AG09319 (cell line): Measurements from ENCODE around the gene MIGA2.
A peak's percentile ranks its signal among the peaks of the same experiment; 100 is the strongest.

Experiments
- DNase-seq: peaks from one replicate; pipeline ENCODE4 v3.0.0-alpha.2; 2010; ENCODE audit warnings: low read depth; ENCODE audit errors: extremely low read depth
- CTCF ChIP-seq: IDR thresholded peaks from 2 replicates; pipeline ENCODE4 v1.5.1; 2011; ENCODE audit warnings: low read depth, mild to moderate bottlenecking, inconsistent platforms, low read length, moderate library complexity

The MIGA2 gene

DNA sequence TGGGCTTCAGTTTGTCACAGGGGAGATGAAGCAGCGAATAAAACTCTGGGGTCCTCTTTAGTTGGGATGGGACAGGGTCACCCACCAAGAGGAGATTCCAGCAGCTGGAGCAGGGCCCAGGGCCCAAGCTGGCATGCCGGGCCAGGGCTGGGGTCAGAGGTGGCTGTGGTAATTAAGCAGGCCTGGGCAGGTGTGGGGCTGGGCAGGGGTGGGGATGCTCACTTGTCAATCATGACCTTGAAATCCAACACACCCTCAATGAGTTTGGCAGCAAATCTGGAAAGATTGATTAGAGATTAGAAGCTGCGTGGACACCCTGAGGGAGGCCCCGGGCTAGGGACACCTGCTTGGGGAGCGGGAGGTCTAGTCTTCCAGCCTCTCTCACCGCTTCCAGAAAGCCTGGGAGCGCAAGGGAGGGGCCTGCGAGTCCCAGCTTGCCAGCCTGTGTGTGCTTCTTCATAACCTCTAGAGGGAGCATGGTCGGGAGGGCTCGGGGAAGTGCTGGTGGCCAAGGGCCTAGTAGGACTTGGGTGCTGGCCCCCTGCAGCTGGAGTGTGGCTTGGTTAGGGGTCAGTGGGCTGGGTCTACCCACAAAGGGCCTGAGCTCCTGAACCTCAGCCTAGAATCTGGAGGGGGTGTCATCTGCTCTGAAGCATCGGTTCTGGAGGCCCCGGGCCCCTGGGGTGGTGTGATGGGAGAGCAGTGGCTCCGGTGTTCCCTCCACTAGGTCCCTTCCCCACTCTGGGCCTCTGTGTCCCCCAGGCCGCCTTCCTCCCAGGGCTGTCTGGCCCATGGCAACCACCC lies 66.6 kb downstream of the MIGA2 start:
- peak; percentile 46 for TF ChIP-seq CTCF
- no peak for DNase-seq

- TF ChIP-seq CTCF, result no peak
- no peak for DNase-seq
Observed at GRCh38 chr9:129103595-129103965, 67.2 kb downstream of the MIGA2 start.

- DNase-seq, result no peak
- no peak for TF ChIP-seq CTCF
Observed at GRCh38 chr9:129104051-129104450, 67.6 kb downstream of the MIGA2 start.

DNA sequence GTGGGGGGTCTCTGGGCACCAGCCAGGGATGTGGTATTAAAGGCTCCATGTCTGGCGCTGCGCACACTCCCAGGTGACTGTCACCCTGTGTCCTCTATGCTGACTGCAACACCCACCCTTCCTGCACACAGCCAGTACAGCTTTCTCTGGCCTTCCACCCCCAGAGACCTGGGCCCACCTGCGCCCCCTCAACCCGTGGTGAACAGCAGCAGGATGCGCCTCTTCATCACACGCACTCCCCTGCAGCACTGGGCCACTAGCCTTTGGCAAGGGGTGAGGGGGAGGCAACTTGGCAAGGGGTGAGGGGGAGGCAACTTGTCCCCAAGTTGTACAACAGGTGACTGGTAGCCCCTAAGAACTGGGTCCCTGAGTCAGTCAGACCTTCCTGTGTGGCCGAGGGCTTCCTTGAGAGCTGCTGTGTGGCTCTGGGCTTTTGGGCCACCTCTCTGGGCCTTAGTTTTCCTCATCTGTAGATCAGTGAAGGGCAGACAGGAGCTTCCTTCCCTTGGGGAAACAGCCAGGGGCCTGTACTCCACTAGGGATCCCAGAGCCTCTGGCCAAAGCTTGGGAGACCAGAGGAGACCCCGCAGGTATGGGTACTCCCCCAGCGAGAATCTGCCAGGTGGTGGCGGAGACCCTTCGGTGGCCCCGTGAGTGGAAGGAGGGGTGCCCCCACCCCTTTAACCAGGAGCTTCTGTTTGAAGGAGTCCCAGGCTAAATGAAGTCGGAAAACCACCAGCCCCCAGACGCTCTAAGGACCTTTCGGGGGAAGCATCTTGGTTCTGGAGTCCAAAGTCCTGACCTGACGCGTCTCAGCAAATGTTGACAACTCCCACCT lies 69.7 kb downstream of the MIGA2 start:
- TF ChIP-seq CTCF, result no peak

GRCh38 chr9:129107651-129108050 lies 71.2 kb downstream of the MIGA2 start:
- TF ChIP-seq CTCF, result no peak
- no peak for DNase-seq

More for the DNA sequence above, 69.7 kb downstream of the MIGA2 start:
- DNase-seq, result no peak

DNA sequence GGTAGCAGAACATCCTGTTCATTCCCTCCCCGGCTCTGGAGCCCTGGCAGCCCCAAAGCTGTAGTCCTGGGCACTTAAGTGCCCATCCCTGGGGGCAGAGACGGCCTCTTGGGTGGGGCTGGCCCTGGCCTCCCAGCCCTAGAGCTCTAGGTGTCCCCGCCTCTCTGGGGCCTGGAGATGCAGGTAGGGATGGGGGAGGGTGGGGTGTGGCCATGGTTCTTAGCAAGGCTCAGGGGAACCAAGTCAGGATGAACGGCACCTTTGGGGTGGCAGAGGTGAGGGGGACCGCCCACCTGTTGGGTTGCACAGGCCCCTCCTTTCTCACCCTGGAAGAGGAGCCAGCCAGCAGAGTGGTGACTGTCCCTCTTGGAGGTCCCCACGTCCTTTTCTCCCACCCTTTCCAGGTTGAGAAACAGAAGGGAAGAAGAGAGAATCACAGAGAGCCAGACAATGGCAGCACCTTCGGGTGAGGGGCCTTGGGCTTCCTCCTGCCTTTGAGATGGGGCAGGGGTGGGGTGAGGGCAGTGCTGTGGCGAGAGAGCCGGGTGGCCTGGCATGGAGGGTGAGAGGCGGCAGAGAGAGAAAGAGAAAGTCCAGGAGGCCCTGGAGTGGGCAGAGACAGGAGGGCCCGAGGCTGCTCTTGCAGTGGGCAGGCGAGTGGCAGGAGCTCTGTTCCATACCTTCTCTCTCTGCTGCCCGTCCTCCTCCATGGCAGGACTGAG lies 71.8 kb downstream of the MIGA2 start:
- DNase-seq, result no peak
- TF ChIP-seq CTCF, result no peak
